Fibroblast of lung (primary cell): Measurements from ENCODE around the gene CCL3. TPM values are rescaled to one million over a fixed set of nuclear protein-coding genes. Genes with fewer than 3 reads are reported as not detected.

Source experiments
- DNase-seq, 2 donors: peaks; one replicate each; pipeline versions ENCODE4 v3.0.0 to v3.0.0-alpha.2; 2010; ENCODE audit warnings: low read depth in 2 of 2
- H2AFZ ChIP-seq: 2 replicates; pipeline ENCODE4 v1.5.1; 2012; ENCODE audit warnings: low read length, control low read depth, inconsistent platforms
- H3K27ac ChIP-seq: 2 replicates; pipeline ENCODE4 v1.5.1; 2011; ENCODE audit warnings: low read length, control low read depth; ENCODE audit not compliant: insufficient read depth
- H3K27me3 ChIP-seq: 2 replicates; pipeline ENCODE4 v1.5.1; 2011; ENCODE audit warnings: mild to moderate bottlenecking, low read length; ENCODE audit not compliant: control insufficient read depth, insufficient read depth
- H3K36me3 ChIP-seq: 2 replicates; pipeline ENCODE4 v1.5.1; 2011; ENCODE audit warnings: low read length; ENCODE audit not compliant: control insufficient read depth, insufficient read depth
- H3K4me1 ChIP-seq: 2 replicates; pipeline ENCODE4 v1.5.1; 2011; ENCODE audit warnings: low read length; ENCODE audit not compliant: control insufficient read depth, insufficient read depth; ENCODE audit errors: extremely low read depth
- H3K4me2 ChIP-seq: 2 replicates; pipeline ENCODE4 v1.5.1; 2011; ENCODE audit warnings: low read length, control low read depth; ENCODE audit not compliant: insufficient read depth; ENCODE audit errors: extremely low read depth
- H3K4me3 ChIP-seq, 4 experiments: fragments of 200-600 bp in 1 of 4; sonication (generic) in 1 of 4; replicated peaks in 1 of 4; 2 replicates each; pipeline ENCODE4 v1.5.1; 2011 to 2016; ENCODE audit warnings: low read length in 4 of 4, low read depth in 3 of 4, mild to moderate bottlenecking in 3 of 4, control low read depth in 2 of 4, inconsistent platforms in 1 of 4, mixed read lengths in 1 of 4; ENCODE audit not compliant: insufficient read depth in 1 of 4; ENCODE audit errors: control extremely low read depth in 1 of 4
- H3K79me2 ChIP-seq: 2 replicates; pipeline ENCODE4 v1.5.1; 2012; ENCODE audit warnings: mild to moderate bottlenecking, low read length, inconsistent platforms; ENCODE audit not compliant: control insufficient read depth, insufficient read depth
- H3K9ac ChIP-seq: 2 replicates; pipeline ENCODE4 v1.5.1; 2011; ENCODE audit warnings: mild to moderate bottlenecking, low read length, control low read depth; ENCODE audit not compliant: insufficient read depth
- H3K9me3 ChIP-seq: 2 replicates; pipeline ENCODE4 v1.5.1; 2012; ENCODE audit warnings: low read depth, low read length; ENCODE audit not compliant: control insufficient read depth, insufficient read depth
- H4K20me1 ChIP-seq: 2 replicates; pipeline ENCODE4 v1.5.1; 2011; ENCODE audit warnings: low read length; ENCODE audit not compliant: control insufficient read depth, insufficient read depth; ENCODE audit errors: extremely low read depth
- EZH2 ChIP-seq: IDR thresholded peaks from 2 replicates; pipeline ENCODE4 v1.5.1; 2012; ENCODE audit warnings: low read length, control low read depth, mild to moderate bottlenecking; ENCODE audit errors: missing control alignments
- polyA minus RNA-seq: library from RNA; depleted of rRNA, polyadenylated mRNA; stranded (reverse); fragments of >200 nt; gene quantifications from 2 replicates; pipeline ENCODE4 v1.2.3, GENCODE V29; 2011; ENCODE audit warnings: low replicate concordance
- polyA plus RNA-seq, 2 donors: library from polyadenylated mRNA; depleted of rRNA in 1 of 2; stranded (reverse) in 1 of 2; unstranded in 1 of 2; fragments of >200 nt; gene quantifications; 2 replicates each; pipeline ENCODE4 v1.2.1, GENCODE V29; 2011 to 2012; ENCODE audit warnings: missing spikeins in 1 of 2
- total RNA-seq: library from RNA; depleted of rRNA; stranded (reverse); fragments of >200 nt; gene quantifications from 2 replicates; pipeline ENCODE4 v1.2.1, GENCODE V29; 2014
- TF ChIP-seq, protein P1 (sequence below), 2 donors: IDR thresholded peaks in 1 of 2; conservative IDR thresholded peaks in 1 of 2; 1 replicate in 1 of 2; 2 replicates in 1 of 2; pipeline ENCODE4 v1.5.1; 2011 to 2012; ENCODE audit warnings: low read length in 2 of 2, control low read depth in 1 of 2, inconsistent platforms in 1 of 2, low read depth in 1 of 2, mild to moderate bottlenecking in 1 of 2

The CCL3 gene
- total RNA-seq (not detected in 2 replicates), polyA plus RNA-seq (not detected in 2 replicates), polyA minus RNA-seq (not detected in 2 replicates)
- not detected in 2 replicates for polyA plus RNA-seq (2012)

DNA sequence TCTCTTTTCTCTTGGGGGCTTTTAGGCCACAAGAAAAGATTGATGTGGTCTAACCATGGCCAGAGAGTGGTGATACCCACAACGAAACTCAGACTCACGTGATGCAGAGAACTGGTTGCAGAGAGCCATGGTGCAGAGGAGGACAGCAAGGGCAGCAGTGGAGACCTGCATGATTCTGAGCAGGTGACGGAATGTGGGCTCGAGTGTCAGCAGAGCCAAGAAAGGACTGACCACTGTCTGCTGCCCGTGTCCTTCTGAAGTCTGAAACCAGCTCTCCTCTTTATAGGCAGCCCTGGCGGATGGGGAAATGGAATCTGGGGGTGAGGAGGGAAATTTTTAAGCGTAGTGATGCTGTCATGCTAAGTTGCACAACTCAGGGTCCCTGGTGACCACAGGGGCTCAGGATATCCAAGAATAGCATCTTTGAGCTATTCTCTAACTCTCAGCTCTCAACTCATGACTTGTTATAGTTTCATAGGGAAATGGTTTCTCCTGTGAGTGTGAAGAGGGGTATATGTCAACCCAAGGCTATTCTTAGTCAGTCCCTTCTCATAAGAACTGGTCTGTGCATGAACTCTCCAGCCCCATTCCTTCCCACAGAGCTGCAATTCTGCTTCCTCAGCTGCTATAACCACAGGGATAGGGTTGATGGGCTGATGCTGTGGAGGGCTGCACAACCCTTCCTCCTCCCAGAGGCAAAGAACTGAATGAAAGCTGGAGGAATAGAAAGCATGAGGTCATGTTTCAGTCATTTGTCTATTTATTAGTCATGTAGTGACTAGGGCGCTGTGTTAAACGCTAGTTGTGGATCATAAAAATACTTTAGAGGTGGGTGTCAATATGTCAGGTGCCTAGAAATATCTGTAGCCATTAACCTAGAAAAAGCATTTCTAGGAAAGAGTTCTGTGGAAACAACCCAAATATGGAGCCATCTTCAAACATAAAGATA lies at the start of gene CCL3:
Gene CCL3 (minus strand): TSS at position 256 of the 949 bp plus-strand sequence. CDS start 85 bp downstream, at position 171.
- Histone ChIP-seq H3K27ac (no peak within 1 kb of the TSS), H3K9me3 (no peaks in the 10 kb centered on the region), H2AFZ (no peak within 1 kb of the TSS), H3K4me2 (no peak within 1 kb of the TSS), H3K4me3 (no peak within 1 kb of the TSS), H3K4me1 (no peaks in the 10 kb centered on the region), H4K20me1 (no peaks in the 10 kb centered on the region), H3K79me2 (no peaks in the 10 kb centered on the region), H3K27me3 (no peaks in the 10 kb centered on the region), H3K9ac (no peak within 1 kb of the TSS), H3K36me3 (no peaks in the 10 kb centered on the region)
- DNase-seq: no peak
- TF ChIP-seq EZH2: no peak
- TF ChIP-seq, protein P1, sequence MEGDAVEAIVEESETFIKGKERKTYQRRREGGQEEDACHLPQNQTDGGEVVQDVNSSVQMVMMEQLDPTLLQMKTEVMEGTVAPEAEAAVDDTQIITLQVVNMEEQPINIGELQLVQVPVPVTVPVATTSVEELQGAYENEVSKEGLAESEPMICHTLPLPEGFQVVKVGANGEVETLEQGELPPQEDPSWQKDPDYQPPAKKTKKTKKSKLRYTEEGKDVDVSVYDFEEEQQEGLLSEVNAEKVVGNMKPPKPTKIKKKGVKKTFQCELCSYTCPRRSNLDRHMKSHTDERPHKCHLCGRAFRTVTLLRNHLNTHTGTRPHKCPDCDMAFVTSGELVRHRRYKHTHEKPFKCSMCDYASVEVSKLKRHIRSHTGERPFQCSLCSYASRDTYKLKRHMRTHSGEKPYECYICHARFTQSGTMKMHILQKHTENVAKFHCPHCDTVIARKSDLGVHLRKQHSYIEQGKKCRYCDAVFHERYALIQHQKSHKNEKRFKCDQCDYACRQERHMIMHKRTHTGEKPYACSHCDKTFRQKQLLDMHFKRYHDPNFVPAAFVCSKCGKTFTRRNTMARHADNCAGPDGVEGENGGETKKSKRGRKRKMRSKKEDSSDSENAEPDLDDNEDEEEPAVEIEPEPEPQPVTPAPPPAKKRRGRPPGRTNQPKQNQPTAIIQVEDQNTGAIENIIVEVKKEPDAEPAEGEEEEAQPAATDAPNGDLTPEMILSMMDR (conservative IDR thresholded peaks at IDR 0.05 in 1 of 2, IDR thresholded peaks at IDR 0.05 in 1 of 2; ENCODE audit: low read depth in 1 of 2, low read length in 2 of 2): no peak

DNA sequence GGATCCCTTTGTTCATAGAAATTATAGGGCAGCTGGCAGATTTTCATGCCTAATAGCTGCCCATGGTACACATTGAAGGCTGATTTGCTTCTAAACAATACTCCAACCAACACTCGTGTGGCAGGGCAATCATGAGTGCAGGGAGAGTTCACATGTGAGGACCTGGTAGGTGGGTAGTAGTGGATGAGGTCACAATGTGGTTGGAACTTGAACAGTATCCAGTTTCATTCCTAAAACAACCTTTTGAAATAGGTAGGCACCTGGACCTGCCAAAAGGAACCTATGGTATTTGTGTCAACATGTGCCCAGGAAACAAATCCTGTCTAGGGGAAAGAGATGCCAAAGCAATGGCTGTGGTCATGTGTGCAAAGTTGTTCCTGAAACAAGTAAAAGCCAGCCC lies 46.5 kb upstream of the CCL3 start:
- peaks cover 2% of the 10 kb centered on the region for H3K27me3 ChIP-seq
- no peak overlapping the region for H3K9ac ChIP-seq
- DNase-seq: no peak
- no peak overlapping the region for H2AFZ ChIP-seq
- no peaks in the 10 kb centered on the region for H3K9me3 ChIP-seq
- H3K4me2 ChIP-seq: no peak overlapping the region
- no peaks in the 10 kb centered on the region for H3K79me2 ChIP-seq
- no peak overlapping the region for H3K27ac ChIP-seq
- H4K20me1 ChIP-seq: no peaks in the 10 kb centered on the region
- no peaks in the 10 kb centered on the region for H3K4me1 ChIP-seq
- no peak overlapping the region for H3K4me3 ChIP-seq
- TF ChIP-seq EZH2: no peak
- TF ChIP-seq, protein P1 (conservative IDR thresholded peaks at IDR 0.05 in 1 of 2, IDR thresholded peaks at IDR 0.05 in 1 of 2; ENCODE audit: low read depth in 1 of 2, low read length in 2 of 2): no peak
- no peaks in the 10 kb centered on the region for H3K36me3 ChIP-seq

DNA sequence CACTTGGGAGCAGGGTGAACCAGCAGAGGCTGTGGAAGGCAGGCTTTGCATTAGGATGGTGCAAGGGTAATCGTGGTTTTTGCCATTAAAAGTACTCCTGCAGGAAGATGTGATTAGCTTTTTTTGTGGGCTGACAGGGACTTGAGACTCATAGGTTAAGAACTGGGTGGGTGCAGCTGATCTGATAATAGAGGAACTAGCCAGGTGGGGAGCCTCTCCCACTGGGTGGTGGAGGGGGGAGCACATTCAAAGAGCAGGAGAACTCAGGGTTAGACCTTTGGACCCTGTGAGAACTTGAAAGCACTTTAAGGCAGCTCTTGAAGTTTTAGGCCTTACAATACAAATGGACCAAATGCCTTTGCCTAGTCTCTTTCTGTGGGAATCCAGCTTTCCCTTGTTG lies 46.1 kb upstream of the CCL3 start:
- DNase-seq: no peak
- no peaks in the 10 kb centered on the region for H3K79me2 ChIP-seq
- no peaks in the 10 kb centered on the region for H3K4me1 ChIP-seq
- H3K4me3 ChIP-seq: no peak overlapping the region
- no peaks in the 10 kb centered on the region for H3K9me3 ChIP-seq
- TF ChIP-seq, protein P1 (conservative IDR thresholded peaks at IDR 0.05 in 1 of 2, IDR thresholded peaks at IDR 0.05 in 1 of 2; ENCODE audit: low read depth in 1 of 2, low read length in 2 of 2): no peak
- TF ChIP-seq EZH2: no peak
- H3K9ac ChIP-seq: no peak overlapping the region
- H2AFZ ChIP-seq: no peak overlapping the region
- no peak overlapping the region for H3K27ac ChIP-seq
- no peaks in the 10 kb centered on the region for H4K20me1 ChIP-seq
- H3K36me3 ChIP-seq: no peaks in the 10 kb centered on the region
- no peak overlapping the region for H3K4me2 ChIP-seq
- H3K27me3 ChIP-seq: no peaks in the 10 kb centered on the region
